GM19452 (cell line): ENCODE results near the gene OSTN.
"Not testable (repeated sequence)": the region's sequence is repeated elsewhere in the genome, so short reads cannot be mapped to it uniquely, and the experiment has no call there.

Experiments used
- ATAC-seq: cut with Tn5 transposase; IDR thresholded peaks from one replicate; pipeline ENCODE4 v1.9.1; 2021; ENCODE audit not compliant: unreplicated experiment

Gene OSTN

GRCh38 chr3:191263365-191263764 is 64.3 kb downstream of the OSTN start:
- peak; percentile 83 for ATAC-seq

DNA sequence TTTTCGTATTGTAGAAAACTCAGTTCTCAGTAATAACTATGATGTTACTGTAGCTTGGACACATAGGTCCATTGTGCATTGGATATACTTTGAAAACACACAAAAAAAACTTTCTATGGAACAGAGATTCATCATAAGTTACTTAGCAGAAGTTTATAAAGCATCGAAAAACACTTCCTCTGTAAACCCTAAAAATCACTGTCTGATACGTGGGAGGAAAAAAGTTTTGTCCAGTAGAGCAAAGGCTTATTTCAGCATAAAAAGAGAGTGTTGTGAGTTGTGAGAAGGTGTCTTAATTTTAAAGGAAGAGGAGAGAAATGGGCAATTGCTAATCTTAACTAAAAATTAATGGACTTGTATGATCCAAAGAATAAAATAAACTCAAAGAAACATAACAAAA is 64.8 kb downstream of the OSTN start:
- ATAC-seq: no peak

- ATAC-seq: no peak
Observed at GRCh38 chr3:191268737-191269136, 69.7 kb downstream of the OSTN start.

GRCh38 chr3:191269289-191270085 is 70.4 kb downstream of the OSTN start:
- ATAC-seq: peak; percentile 72

- ATAC-seq: not testable (repeated sequence)
Observed at GRCh38 chr3:191275244-191275643, 76.2 kb downstream of the OSTN start.

DNA sequence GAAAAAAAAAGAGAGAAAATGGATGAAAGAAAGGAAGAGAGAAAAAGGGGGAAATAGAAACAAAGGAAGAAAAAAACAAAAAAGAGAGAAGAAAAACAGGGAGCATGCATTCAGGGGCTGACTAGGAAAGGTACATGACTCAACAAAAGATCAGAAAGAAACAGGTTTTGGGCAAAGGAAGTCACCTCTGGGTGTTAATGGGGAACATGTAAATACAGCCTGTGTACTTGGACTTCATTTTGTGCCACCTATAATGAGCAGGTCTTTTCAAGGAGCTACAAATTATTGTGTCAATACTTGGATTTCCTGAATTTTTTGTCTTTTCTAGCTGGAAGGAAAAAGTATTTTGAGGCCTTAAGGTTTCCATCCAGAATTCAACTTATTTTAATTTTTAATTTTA is 76.7 kb downstream of the OSTN start:
- ATAC-seq: no peak

DNA sequence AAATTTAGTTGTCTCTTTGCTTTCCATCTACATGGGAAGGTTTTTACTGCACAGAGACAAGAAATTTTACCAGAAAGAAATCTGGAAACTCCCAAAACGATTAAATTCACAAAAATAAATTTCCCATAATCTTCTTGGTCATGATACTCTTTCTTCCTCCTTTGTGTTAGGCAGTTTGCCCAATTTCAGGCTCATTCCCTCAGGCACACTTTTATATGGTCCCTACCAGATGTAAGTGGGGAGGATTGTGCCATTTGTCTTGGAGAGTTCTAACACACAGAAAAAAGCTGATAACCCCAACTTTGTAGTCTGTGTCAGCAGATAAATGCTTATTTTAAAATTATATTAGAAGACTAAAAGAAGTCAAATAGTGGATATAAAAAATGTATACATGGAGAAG is 81.1 kb downstream of the OSTN start:
- ATAC-seq: no peak

DNA sequence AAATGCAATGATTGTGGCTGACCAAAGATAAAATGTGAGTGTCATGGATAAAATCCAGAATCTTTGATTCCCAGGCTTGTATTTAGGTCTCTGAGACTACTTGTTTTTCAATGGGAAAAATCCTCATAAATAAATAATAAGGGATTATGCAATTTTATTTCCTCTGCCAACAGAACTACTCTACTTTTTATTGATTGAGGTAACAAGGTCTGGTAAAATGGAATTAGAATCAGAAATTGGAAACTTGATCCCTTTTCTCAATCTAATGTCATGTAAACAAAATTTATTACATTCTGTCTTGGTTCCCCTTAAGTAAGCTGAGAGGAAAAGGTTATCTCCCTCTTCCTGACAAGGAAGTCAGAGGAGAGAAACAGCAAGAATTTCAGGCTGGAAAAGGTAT is 81.8 kb downstream of the OSTN start:
- no peak for ATAC-seq

DNA sequence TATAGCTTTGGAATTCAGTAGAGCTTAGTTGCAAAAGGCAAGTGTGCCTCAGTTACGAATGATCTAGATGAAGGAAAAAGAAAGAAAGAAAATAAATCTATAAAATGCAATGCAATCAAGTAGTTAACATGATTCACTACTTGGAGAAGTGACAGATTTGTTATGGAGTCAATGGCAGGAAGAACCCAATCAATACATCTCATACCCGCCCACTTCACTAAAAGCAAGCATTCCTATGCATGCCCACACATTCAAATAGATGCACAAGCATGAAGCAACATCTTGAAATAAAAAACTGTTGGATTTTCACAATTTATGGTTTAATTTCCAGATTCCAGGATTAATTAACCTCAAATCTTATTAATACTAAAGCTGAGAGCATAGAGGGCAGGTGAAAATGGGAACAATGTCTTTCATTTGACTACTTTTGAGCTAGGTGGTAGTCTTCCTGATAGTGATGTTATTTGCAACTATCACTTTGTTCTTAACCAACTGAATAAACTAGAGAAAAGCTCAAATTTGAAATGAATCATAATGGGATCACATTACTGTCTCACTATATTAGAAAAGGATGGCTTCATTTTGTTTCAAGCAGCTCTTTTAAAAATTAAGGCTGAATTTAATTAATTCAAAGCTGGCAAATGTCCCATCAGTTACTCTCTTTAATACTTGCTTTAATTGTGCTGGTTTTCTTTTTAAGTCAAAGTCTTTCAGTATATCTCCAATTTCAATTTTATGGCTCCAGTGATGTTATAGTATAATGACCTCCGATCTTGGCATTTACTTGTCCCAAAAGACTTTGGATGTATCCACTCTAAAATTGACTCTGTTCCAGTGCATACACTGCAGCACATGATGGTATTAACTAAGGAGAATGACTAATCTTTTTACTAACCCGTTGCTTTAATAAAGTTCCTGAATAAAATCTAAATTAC is 83.5 kb downstream of the OSTN start:
- peak; percentile 28 for ATAC-seq

DNA sequence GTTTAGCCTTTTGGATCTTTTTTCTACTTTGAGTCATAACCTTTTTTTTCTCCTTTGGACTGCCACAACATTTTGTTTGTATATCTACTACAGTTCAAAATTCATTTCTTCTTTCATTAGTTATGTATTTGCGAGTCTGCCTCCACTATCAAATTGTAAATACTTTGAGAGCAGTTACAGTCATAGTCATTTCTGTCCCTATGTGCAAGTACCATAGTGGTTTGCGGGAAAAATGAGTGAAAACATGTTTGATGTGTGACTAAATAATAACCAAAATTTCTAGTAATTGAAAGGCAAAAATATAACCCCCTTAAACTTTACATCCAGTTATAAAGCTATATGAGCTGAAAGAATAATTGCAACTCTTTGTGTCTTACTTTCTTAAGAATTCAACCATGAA is 84.4 kb downstream of the OSTN start:
- ATAC-seq: peak; percentile 62

- ATAC-seq: peak; percentile 86
Observed at GRCh38 chr3:191290311-191291025, 91.4 kb downstream of the OSTN start.

- no peak for ATAC-seq
Observed at GRCh38 chr3:191292243-191293015, 93.4 kb downstream of the OSTN start.

DNA sequence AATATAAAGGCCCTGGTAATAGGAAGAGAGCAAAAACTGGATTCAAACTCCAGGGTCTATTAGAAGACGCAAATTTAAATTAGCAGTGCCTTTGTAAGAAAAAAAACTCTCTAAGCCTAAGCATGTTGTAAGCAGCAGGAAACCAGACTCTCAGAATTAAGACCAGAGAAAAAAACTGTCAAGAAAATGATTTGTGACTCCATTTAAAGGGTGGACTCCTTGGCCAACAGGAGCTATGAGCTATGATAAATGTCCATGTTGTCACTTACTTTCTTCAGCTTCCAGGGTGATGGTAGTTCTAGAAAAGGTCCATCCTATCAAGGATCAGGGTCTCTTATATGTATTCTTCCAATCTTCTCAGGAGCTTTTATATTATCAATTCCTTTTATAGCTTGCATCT is 95.2 kb downstream of the OSTN start:
- no peak for ATAC-seq

GRCh38 chr3:191296041-191296541 is 97.0 kb downstream of the OSTN start:
- ATAC-seq: peak; percentile 86

- ATAC-seq: no peak
Observed at GRCh38 chr3:191298846-191299245, 99.8 kb downstream of the OSTN start.

DNA sequence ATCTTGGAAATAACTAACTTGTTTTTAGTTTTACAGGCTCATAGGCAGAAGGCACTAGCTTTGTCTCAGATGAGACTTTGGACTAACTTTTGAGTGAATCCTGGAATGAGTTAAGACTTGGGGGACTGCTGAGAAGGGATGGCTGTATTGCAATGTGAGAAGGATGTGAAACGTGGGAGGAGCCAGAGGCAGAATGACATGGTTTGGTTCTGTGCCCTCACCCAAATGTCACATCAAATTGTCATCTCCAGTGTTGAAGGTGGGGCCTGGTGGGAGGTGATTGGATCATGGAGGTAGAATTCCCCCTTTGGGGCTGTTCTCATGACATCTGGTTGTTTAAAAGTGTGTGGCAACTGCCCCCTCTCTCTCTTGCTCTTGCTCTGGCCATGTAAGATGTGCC is 101.4 kb downstream of the OSTN start:
- ATAC-seq: no peak

DNA sequence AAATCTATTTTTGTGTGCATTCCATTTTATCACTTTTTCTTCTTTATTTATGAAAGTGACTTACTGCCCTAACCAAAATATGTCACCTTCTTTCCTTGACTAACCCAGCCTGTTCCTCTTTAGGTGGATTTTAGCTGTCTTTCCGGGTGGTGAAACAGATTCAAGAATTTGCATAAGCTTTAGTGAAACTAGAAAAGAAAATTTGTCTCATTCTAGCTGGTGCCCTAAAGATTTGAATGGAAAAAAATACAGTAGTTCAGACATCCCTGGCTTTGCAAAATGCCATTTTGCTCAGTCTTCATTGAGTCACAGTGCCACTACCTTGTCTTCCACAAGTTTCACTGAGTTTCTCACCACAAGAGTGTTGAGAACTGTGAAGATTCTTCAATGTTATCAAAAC is 102.0 kb downstream of the OSTN start:
- peak; percentile 75 for ATAC-seq

DNA sequence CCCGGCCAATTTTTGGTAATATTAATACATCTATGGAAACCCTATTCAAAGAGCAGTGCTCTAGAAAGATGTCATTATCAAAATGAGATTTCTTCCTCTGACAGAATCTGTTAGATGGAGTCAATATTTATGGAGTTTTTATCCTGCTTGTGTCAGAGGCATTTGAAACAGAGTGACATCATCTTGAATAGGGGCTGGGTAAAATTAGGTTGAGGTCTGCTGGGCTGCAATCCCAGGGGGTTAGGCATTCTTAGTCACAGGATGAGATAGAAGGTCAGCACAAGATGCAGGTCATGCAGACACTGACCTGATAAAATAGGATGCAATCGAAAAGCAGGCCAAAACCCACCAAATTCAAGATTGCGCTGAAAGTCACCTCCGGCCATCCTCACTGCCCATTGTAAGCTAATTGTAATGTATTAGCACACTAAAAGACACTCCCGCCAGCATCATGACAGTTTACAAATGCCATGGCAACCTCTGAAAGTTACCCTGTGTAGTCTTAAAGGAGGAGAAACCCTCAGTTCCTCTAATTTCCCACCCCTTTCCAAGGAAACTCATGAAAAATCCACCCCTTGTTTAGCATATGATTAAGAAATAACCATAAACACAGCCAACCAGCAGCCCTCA is 102.9 kb downstream of the OSTN start:
- ATAC-seq: no peak

DNA sequence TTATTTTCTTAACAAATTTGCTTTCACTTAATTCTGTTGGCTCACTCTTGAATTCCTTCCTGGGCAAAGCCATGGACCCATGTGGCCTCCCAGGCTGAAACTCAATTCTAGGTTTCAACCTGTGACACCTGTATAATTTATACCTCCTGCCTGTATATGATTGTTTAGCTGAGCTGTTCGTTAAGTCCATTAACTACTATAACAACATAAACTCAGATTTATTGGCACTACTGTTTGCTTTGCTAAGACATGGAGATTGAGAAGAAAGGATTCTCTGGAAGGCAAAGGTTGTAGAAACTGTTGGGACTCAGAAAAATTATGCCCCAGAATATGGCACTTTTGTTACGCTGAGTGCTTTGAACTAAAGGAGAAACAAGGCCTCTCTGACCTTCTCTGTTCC is 103.4 kb downstream of the OSTN start:
- ATAC-seq: no peak

GRCh38 chr3:191303596-191303995 is 104.6 kb downstream of the OSTN start:
- ATAC-seq: no peak
